GM12878 (cell line): Measurements from ENCODE around the gene ZBTB5. TPM values are rescaled to one million over a fixed set of nuclear protein-coding genes. Genes with fewer than 3 reads are reported as not detected.

Experiments
- ATAC-seq: fragments of 200-7000 bp; cut with Tn5 transposase; 3 replicates; pipeline ENCODE4 v1.9.1; 2020; ENCODE audit warnings: mild to moderate bottlenecking, moderate library complexity
- BruUV-seq: library from RNA; stranded (reverse); fragments of 400-500 nt; replicated peaks from 2 replicates; lab custom pipeline; 2021; lab: Mats Ljungman, UMichigan
- CTCF ChIA-PET: fragments of 300-600 bp; sonication (Branson Sonifier 250); formaldehyde crosslinking; extraction: SDS; loops from one replicate; lab custom pipeline; 2021; ENCODE audit warnings: inconsistent platforms; lab: Yijun Ruan, JAX
- POLR2A ChIA-PET: fragments of 350-600 bp; formaldehyde crosslinking; extraction: SDS; loops from one replicate; lab custom pipeline; 2021; ENCODE audit warnings: inconsistent platforms; lab: Charles Lee
- RAD21 ChIA-PET: fragments of 300-600 bp; sonication (Branson Sonifier 250); formaldehyde crosslinking; loops from one replicate; lab custom pipeline; 2023; ENCODE audit warnings: antibody characterized with exemption; ENCODE audit not compliant: unreplicated experiment; lab: Charles Lee
- SMC1A ChIA-PET: fragments of 300-600 bp; sonication (Branson Sonifier 250); formaldehyde crosslinking; loops from one replicate; lab custom pipeline; 2023; ENCODE audit not compliant: unreplicated experiment, uncharacterized antibody; lab: Charles Lee
- DNase-seq: peaks from one replicate; pipeline ENCODE4 v3.0.0-alpha.2; 2011; ENCODE audit warnings: low read depth, low spot score
- FAIRE-seq: peaks from 3 replicates; lab custom pipeline; 2011; peaks lifted over from hg19 to GRCh38; lab: Jason Lieb, UNC
- H2AFZ ChIP-seq: 2 replicates; pipeline ENCODE4 v1.6.0; 2011; ENCODE audit warnings: low read depth, low read length, control low read depth; ENCODE audit not compliant: control insufficient read depth
- H3K27ac ChIP-seq: 2 replicates; pipeline ENCODE4 v1.5.1; 2011; ENCODE audit warnings: control low read depth; ENCODE audit not compliant: control insufficient read depth, insufficient read depth
- H3K27me3 ChIP-seq, 2 experiments: replicated peaks in 1 of 2; 2 replicates each; pipeline versions ENCODE4 v1.6.0 to v1.6.1; 2011; ENCODE audit warnings: low read length in 1 of 2; ENCODE audit not compliant: control insufficient read depth in 2 of 2, insufficient read depth in 2 of 2
- H3K36me3 ChIP-seq, 2 experiments: 2 replicates each; pipeline ENCODE4 v1.5.1; 2011; ENCODE audit warnings: low read length in 1 of 2; ENCODE audit not compliant: control insufficient read depth in 2 of 2, insufficient read depth in 2 of 2
- H3K4me1 ChIP-seq: 2 replicates; pipeline ENCODE4 v1.6.1; 2011; ENCODE audit warnings: mild to moderate bottlenecking, low read length, moderate library complexity, mixed read lengths; ENCODE audit not compliant: control insufficient read depth, insufficient read depth
- H3K4me2 ChIP-seq: 2 replicates; pipeline ENCODE4 v1.6.0; 2011; ENCODE audit warnings: control low read depth; ENCODE audit not compliant: control insufficient read depth, insufficient read depth
- H3K4me3 ChIP-seq: fragments of 200-600 bp; sonication (generic); 2 replicates; pipeline ENCODE4 v1.5.1; 2016
- H3K79me2 ChIP-seq: 2 replicates; pipeline ENCODE4 v1.6.0; 2011; ENCODE audit warnings: low read length; ENCODE audit not compliant: control insufficient read depth, insufficient read depth
- H3K9ac ChIP-seq: 2 replicates; pipeline ENCODE4 v1.8.0; 2011; ENCODE audit warnings: low read length, control low read depth, mixed read lengths; ENCODE audit not compliant: control insufficient read depth, insufficient read depth
- H3K9me3 ChIP-seq: replicated peaks from 3 replicates; pipeline ENCODE4 v1.5.1; 2011; ENCODE audit warnings: mild to moderate bottlenecking, low read length; ENCODE audit not compliant: control insufficient read depth, insufficient read depth
- H4K20me1 ChIP-seq: 2 replicates; pipeline ENCODE4 v1.6.0; 2011; ENCODE audit not compliant: control insufficient read depth, insufficient read depth
- EED ChIP-seq: sonication (generic); IDR thresholded peaks from 2 replicates; pipeline ENCODE4 v1.6.1; 2016; ENCODE audit warnings: antibody characterized with exemption, low read depth
- GATAD2B ChIP-seq: fragments of 450-650 bp; conservative IDR thresholded peaks from 2 replicates; pipeline ENCODE4 v1.6.1; 2017; ENCODE audit warnings: low read depth, mild to moderate bottlenecking, moderate library complexity
- MYC ChIP-seq: IDR thresholded peaks from 2 replicates; pipeline ENCODE4 v1.6.1; 2011; ENCODE audit warnings: mild to moderate bottlenecking, low read length, moderate library complexity, inconsistent platforms; ENCODE audit not compliant: insufficient read depth, insufficient replicate concordance, insufficient read length, severe bottlenecking
- NRF1 ChIP-seq: conservative IDR thresholded peaks from 2 replicates; pipeline ENCODE4 v1.6.1; 2011; ENCODE audit warnings: mild to moderate bottlenecking, low read depth, low read length, improper control_type of control experiment
- POU2F2 ChIP-seq: IDR thresholded peaks from 3 replicates; pipeline ENCODE4 v1.6.1; 2011; ENCODE audit warnings: low read depth, mild to moderate bottlenecking, low read length, borderline replicate concordance
- RB1 ChIP-seq: fragments of 450-650 bp; formaldehyde crosslinking; IDR thresholded peaks from 2 replicates; pipeline ENCODE4 v1.6.1; 2017; ENCODE audit warnings: mild to moderate bottlenecking, borderline replicate concordance
- SMC3 ChIP-seq: IDR thresholded peaks from 2 replicates; pipeline ENCODE4 v1.6.1; 2011; ENCODE audit warnings: low read length, improper control_type of control experiment, borderline replicate concordance
- ZBED1 ChIP-seq: IDR thresholded peaks from 2 replicates; pipeline ENCODE4 v1.6.1; 2016; ENCODE audit warnings: borderline replicate concordance
- ZBTB11 ChIP-seq: fragments of 450-650 bp; formaldehyde crosslinking; IDR thresholded peaks from 2 replicates; pipeline ENCODE4 v1.5.0; 2022; ENCODE audit warnings: mild to moderate bottlenecking, missing genetic modification characterization
- ZNF274 ChIP-seq: IDR thresholded peaks from one replicate; pipeline ENCODE4 v1.8.0; 2011; ENCODE audit not compliant: insufficient read length, insufficient read depth
- WGBS: methylation state at CpG from one replicate; pipeline ENCODE4 v1.1.6; 2016; ENCODE audit warnings: low lambda C conversion rate; ENCODE audit not compliant: insufficient replicate concordance, insufficient coverage; ENCODE audit errors: missing lambda C conversion rate; 5-methylcytosine and 5-hydroxymethylcytosine counted together
- in situ Hi-C: fragments of 300-500 bp; cut with MboI; formaldehyde crosslinking; loops from 9 replicates; pipeline ENCODE4 v1.14.3; 2018; ENCODE audit warnings: mixed read lengths
- intact Hi-C: fragments of 100-400 bp; cut with micrococcal nuclease; formaldehyde crosslinking; loops from one replicate; pipeline ENCODE4 v1.14.2; 2022; ENCODE audit not compliant: unreplicated experiment
- polyA plus RNA-seq, 11 experiments: library from polyadenylated mRNA; depleted of rRNA in 4 of 11; unstranded in 6 of 11; stranded (reverse) in 5 of 11; fragments of >200 nt; fragmentation: Nextera tagmentation in 4 of 11; fragmentation: Illumina TruSeq in 1 of 11; extraction: Ambion mirVana in 4 of 11; extraction: Trizol in 1 of 11; gene quantifications; 1 replicate in 1 of 11; 2 replicates in 10 of 11; pipeline versions ENCODE4 v1.2.1 to v1.2.3, GENCODE V29; 2011 to 2016; ENCODE audit warnings: inconsistent platforms in 2 of 11, missing spikeins in 2 of 11, low read depth in 1 of 11
- total RNA-seq, 4 experiments: library from RNA; depleted of rRNA in 3 of 4; stranded (reverse); fragments of >200 nt in 3 of 4; fragmentation: Illumina TruSeq in 1 of 4; extraction: Trizol in 1 of 4; gene quantifications; 2 replicates each; pipeline versions ENCODE4 v1.2.1 to v1.2.3, GENCODE V29; 2013 to 2021

ZBTB5 gene
- total and polyA plus RNA-seq, 10 of the 15 experiments (the other 5 are each of a cell fraction or from before 2014, with no cell fraction given): 1.4 to 32.5 (median 12.1) TPM

GRCh38 chr9:37507566-37508134, 42.4 kb upstream of the ZBTB5 start:
- H3K4me3 ChIP-seq: no peak overlapping the region
- H3K4me1 ChIP-seq: no peaks in the 10 kb centered on the region
- H3K79me2 ChIP-seq: no peaks in the 10 kb centered on the region
- SMC1A ChIA-PET: interaction anchor here (0.7 kb wide), 2 partner anchors 13 to 40 kb away, joined by 3 read pairs; no protein-coding TSS in a partner anchor
- intact Hi-C loops (no loop called here), in situ Hi-C loops (no loop called here)
- POLR2A ChIA-PET: no interaction called here
- H3K9me3 ChIP-seq: no peaks in the 10 kb centered on the region
- no peak for ATAC-seq
- WGBS: 92% methylated on average over 11 of the region's 11 CpGs
- H4K20me1 ChIP-seq: no peaks in the 10 kb centered on the region
- no peak overlapping the region for H3K4me2 ChIP-seq
- no peak for FAIRE-seq
- no TSS peak for BruUV-seq
- H2AFZ ChIP-seq: no peak overlapping the region
- no peak for TF ChIP-seq ZNF274
- no peak for TF ChIP-seq MYC
- TF ChIP-seq ZBED1: no peak
- TF ChIP-seq SMC3: no peak
- no peak for TF ChIP-seq GATAD2B
- no peak for TF ChIP-seq POU2F2
- no peak for TF ChIP-seq EED
- no peak for TF ChIP-seq RB1
- no peak for TF ChIP-seq ZBTB11
- no peak for TF ChIP-seq NRF1
- TF ChIP-seq, all 136 proteins: peak for 0
- no peaks in the 10 kb centered on the region for H3K27me3 ChIP-seq
- no peak overlapping the region for H3K9ac ChIP-seq
- DNase-seq: no peak
- H3K27ac ChIP-seq: no peak overlapping the region
- CTCF ChIA-PET: interaction anchor here (0.5 to 2.5 kb wide), 4 partner anchors 16 to 96 kb away, joined by 3 to 10 read pairs (median 5); no protein-coding TSS in a partner anchor
- H3K36me3 ChIP-seq: peaks cover 9 to 20% of the 10 kb centered on the region in 2 experiments; a peak in 2 of 4 replicates
- RAD21 ChIA-PET: no interaction called here
